ENCODE measurements around the gene HLCS.

The HLCS gene

DNA sequence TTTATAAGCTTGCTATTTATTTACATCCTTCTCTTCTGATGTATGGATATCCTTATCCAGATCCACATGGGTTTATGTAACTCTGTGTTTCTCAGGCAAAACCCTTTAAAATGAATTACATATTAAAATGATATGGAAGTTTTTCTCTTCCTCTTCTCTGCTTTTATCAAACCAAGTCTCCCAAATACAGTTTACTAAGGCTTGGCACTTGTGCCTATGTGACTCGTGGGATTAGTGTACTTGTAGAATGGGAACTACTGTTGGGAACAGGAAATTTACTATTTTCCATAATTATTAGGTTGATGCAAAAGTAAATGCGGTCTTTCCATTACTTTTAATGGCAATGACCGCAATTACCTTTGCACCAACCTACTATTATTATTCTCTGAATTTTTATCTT, 252.7 kb downstream of the HLCS start:
- no peak for FAIRE-seq

GRCh38 chr21:36710729-36711048, 255.8 kb downstream of the HLCS start:
- no peak for FAIRE-seq

GRCh38 chr21:36709868-36710728, 256.4 kb downstream of the HLCS start:
- no peak for FAIRE-seq

DNA sequence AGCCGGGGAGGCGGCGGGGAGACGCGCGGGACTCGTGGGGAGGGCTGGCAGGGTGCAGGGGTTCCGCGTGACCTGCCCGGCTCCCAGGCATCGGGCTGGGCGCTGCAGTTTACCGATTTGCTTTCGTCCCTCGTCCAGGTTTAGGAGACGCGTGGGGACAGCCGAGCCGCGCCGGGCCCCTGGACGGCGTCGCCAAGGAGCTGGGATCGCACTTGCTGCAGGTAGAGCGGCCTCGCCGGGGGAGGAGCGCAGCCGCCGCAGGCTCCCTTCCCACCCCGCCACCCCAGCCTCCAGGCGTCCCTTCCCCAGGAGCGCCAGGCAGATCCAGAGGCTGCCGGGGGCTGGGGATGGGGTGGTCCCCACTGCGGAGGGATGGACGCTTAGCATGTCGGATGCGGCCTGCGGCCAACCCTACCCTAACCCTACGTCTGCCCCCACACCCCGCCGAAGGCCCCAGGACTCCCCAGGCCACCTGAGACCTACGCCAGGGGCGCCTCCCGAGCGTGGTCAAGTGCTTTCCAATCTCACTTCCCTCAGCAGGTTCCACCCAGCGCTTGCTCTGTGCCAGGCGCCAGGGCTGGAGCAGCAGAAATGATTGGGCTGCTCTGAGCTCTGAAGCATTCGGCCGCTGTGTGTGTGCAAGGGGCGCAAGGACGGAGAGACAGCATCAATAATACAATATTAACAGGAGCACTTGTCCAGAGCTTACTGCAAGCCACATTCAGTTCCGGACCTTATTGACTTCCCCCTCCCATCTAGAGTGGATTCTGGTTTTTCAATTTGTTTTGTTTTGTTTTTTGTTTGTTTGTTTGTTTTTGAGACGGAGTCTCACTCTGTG, 257.2 kb downstream of the HLCS start:
- FAIRE-seq = no peak

GRCh38 chr21:36708286-36709029, 258.0 kb downstream of the HLCS start:
- no peak for FAIRE-seq

DNA sequence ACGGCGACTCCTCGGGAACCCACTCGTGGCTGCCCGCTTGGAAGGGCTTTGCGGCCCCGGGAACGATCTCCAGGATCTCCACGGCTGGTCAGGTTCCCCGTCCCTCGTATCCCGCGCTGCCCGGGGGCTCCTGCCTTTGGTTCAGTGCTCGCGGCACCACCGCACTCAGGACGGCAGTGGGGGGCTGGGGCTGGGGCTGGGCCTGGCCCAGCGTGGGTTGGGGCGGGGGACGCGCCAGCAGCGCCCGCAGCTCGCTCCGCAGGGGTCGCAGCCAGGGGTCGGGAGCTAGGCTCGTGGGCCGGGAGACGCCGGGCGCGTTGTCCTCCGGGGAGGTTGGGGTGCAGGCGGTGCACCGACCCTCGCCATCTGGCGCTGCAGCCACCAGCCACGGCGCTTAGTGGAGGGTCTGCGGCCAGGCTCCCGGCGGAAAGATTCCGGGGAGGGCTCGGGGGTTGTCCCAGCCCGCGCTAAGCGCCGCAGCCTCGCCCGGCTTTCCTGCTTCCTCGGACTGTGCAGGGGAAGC, 258.6 kb downstream of the HLCS start:
- FAIRE-seq = no peak

GRCh38 chr21:36706951-36707762, 259.3 kb downstream of the HLCS start:
- no peak for FAIRE-seq

DNA sequence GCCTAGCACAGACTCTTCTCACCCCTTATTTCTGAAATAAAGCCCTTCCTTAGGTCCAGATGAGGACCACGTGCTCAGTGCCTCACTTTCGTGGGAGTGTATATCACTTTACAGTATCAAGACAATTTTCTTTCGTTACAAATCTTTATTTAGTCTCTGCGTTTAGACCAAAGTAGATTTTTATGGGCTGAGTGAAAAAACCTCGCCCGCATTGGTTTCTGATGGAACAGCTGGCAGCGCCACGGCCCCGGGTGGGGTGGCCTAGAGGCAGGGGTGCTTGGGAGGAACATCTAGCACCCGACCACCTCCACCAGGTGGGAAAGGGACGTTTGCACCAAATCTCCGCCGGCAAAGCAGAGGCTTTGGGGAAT, 260.0 kb downstream of the HLCS start:
- no peak for FAIRE-seq

DNA sequence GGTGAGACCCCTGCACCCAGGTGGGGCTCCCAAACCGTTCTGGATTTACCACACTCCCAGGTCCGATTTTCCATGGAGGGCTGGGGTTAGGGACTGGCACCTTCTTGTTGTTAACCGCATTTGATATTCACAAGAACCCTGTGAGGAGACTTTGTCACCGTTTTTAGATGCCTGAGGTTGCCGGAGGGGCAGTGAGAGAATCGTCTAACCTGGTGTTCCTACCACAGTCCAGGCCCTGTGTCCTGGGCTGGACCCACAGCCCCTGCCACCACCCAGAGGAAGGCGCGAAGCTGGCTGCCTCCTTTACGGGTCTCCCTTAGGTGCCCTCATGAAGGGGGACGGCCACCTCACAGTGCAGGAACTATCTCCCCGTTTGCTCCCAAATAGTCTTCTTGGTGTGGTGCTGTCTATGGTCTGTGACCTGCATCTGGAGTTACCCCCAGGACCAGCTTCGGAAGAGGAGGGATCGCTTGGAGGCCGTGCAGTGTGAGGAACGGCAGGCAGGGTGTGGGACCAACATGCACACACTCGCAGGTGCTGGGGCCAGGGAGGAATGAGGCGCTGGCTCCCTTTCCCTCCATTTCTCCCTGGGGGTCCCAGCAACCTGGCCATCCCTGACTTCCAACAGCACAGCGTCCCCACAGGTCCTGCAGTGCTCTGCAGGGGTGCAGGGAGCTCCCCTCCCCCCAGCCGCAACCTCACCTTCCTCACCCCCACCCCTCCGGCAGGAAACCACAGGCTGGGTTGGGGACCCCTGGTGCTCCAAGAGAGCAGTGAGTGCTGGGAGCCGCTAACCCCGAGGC, 260.6 kb downstream of the HLCS start:
- no peak for FAIRE-seq

- FAIRE-seq = no peak
Observed at GRCh38 chr21:36704958-36705678, 261.4 kb downstream of the HLCS start.

- no peak for FAIRE-seq
Observed at GRCh38 chr21:36704281-36704957, 262.1 kb downstream of the HLCS start.

- no peak for FAIRE-seq
Observed at GRCh38 chr21:36703626-36704280, 262.7 kb downstream of the HLCS start.

DNA sequence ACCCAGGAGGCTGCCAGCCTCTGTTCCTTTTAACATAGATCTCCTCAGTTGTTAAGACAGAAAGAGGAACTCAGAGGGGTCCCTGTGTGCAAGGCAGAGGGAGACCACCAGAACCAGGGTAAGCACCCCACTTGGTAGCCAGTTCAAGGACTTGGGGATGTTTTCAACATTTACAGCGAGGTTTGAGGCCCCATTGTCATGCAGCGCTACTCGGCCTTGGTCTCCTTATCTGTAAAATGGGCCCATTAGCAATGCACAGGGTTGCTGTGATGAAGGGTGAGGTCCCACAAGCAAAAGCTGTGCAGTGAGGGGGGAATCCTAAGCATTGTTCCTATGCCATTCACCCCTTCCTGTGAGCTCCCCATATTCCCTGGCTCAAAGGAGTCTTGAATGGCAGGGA, 263.3 kb downstream of the HLCS start:
- FAIRE-seq = no peak

- FAIRE-seq = no peak
Observed at GRCh38 chr21:36702622-36702968, 263.9 kb downstream of the HLCS start.

GRCh38 chr21:36701756-36702621, 264.5 kb downstream of the HLCS start:
- no peak for FAIRE-seq

DNA sequence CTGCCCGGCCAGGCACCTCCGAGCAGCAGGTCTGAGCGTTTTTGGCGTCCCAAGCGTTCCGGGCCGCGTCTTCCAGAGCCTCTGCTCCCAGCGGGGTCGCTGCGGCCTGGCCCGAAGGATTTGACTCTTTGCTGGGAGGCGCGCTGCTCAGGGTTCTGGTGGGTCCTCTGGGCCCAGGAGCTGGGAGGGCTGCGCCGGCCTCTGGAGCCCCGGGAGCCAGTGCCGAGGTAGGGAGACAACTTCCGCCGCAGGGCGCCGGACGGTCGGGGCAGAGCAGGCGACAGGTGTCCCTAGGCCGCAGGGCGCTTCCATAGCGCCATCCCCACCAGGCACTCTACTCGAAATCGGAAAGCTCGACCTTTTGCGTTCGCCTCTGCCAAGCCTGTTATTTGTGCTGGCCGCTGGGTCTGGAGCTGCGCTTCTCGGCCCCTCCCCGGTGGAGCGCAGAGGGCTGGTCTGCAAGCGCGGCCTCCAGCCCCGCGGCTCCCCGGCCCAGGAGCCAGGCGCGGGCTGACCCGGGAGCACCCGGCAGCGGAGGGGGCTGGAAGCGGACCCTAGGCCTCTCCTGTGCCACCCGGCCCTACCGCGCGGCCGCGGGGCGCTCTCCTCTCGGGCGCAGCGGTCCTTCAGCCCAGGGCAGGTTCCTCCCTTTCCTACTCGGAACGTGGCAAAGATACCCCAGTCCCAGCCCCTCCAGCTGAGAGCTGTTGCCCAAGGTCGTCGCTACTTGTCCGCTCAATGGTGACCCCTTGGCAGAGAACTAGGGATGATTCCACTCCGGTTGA, 265.3 kb downstream of the HLCS start:
- FAIRE-seq = no peak

All from endometrium (tissue), 2 donors.